Breast epithelium (tissue), 4 donors: Measurements from ENCODE around the gene KCNG1. TPM values are rescaled to one million over a fixed set of nuclear protein-coding genes. Genes with fewer than 3 reads are reported as not detected.

Source experiments
- DNase-seq, 2 donors: peaks; one replicate each; pipeline ENCODE4 v3.0.0-alpha.2; 2019; ENCODE audit warnings: low spot score in 2 of 2
- H3K27ac ChIP-seq, 2 donors: fragments of 200-600 bp; sonication (generic) in 1 of 2; one replicate each; pipeline ENCODE4 v1.5.1; 2016 to 2019; ENCODE audit warnings: mild to moderate bottlenecking in 1 of 2
- H3K27me3 ChIP-seq, 2 donors: fragments of 200-600 bp; sonication (generic) in 1 of 2; one replicate each; pipeline versions ENCODE4 v1.5.1 to v1.6.0; 2017 to 2019; ENCODE audit warnings: control low read depth in 1 of 2, mild to moderate bottlenecking in 1 of 2
- H3K36me3 ChIP-seq: fragments of 200-600 bp; one replicate; pipeline ENCODE4 v1.5.1; 2019
- H3K4me1 ChIP-seq, 2 donors: fragments of 200-600 bp; sonication (generic); one replicate each; pipeline ENCODE4 v1.5.1; 2016 to 2019; ENCODE audit warnings: control low read depth in 1 of 2
- H3K4me3 ChIP-seq, 3 donors: fragments of 200-600 bp; sonication (generic); 1 replicate in 2 of 3; 2 replicates in 1 of 3; pipeline ENCODE4 v1.5.1; 2016 to 2019; ENCODE audit warnings: mild to moderate bottlenecking in 3 of 3, moderate library complexity in 2 of 3
- H3K9me3 ChIP-seq, 2 donors: fragments of 200-600 bp; sonication (generic) in 1 of 2; one replicate each; pipeline ENCODE4 v1.5.1; 2016 to 2019; ENCODE audit warnings: control low read depth in 1 of 2
- POLR2A ChIP-seq: fragments of 450-650 bp; IDR thresholded peaks from one replicate; pipeline ENCODE4 v1.6.1; 2016; ENCODE audit warnings: antibody characterized with exemption, mild to moderate bottlenecking, moderate library complexity
- POLR2AphosphoS5 ChIP-seq, 3 donors: sonication (generic); formaldehyde crosslinking; IDR thresholded peaks; one replicate each; pipeline ENCODE4 v1.6.1; 2017; ENCODE audit warnings: antibody characterized with exemption in 3 of 3
- intact Hi-C: fragments of 100-400 bp; cut with DNase I; formaldehyde crosslinking; loops from one replicate; pipeline ENCODE4 v1.15.1; 2023; ENCODE audit warnings: low total_unique reads
- total RNA-seq, 3 donors: library from RNA; depleted of rRNA; stranded (reverse); fragments of >200 nt; gene quantifications; one replicate each; pipeline ENCODE4 v1.1.0, GENCODE V29; 2016
- TF ChIP-seq, protein P1 (sequence below), 3 donors: fragments of 450-650 bp; IDR thresholded peaks; one replicate each; pipeline ENCODE4 v1.5.1; 2016 to 2017; ENCODE audit warnings: antibody characterized with exemption in 3 of 3, mild to moderate bottlenecking in 3 of 3, moderate library complexity in 3 of 3

KCNG1 gene
- total RNA-seq, 3 donors from 2014 or later: 1.3 to 7.0 TPM; not detected in 1

GRCh38 chr20:51023617-51024155 is 779 bp upstream of the KCNG1 start:
- Histone ChIP-seq H3K36me3 (no peaks in the 10 kb centered on the region), H3K4me3 (peak overlapping the region; percentile 30 to 70 (median 59)), H3K27ac (no peak overlapping the region), H3K4me1 (peaks cover 0 to 3% of the 10 kb centered on the region in 2 donors), H3K9me3 (no peaks in the 10 kb centered on the region), H3K27me3 (peaks cover 0 to 53% of the 10 kb centered on the region in 2 donors)
- TF ChIP-seq POLR2AphosphoS5 (IDR thresholded peaks at IDR 0.05) (no peak), POLR2A (no peak)
- TF ChIP-seq, protein P1, sequence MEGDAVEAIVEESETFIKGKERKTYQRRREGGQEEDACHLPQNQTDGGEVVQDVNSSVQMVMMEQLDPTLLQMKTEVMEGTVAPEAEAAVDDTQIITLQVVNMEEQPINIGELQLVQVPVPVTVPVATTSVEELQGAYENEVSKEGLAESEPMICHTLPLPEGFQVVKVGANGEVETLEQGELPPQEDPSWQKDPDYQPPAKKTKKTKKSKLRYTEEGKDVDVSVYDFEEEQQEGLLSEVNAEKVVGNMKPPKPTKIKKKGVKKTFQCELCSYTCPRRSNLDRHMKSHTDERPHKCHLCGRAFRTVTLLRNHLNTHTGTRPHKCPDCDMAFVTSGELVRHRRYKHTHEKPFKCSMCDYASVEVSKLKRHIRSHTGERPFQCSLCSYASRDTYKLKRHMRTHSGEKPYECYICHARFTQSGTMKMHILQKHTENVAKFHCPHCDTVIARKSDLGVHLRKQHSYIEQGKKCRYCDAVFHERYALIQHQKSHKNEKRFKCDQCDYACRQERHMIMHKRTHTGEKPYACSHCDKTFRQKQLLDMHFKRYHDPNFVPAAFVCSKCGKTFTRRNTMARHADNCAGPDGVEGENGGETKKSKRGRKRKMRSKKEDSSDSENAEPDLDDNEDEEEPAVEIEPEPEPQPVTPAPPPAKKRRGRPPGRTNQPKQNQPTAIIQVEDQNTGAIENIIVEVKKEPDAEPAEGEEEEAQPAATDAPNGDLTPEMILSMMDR (IDR thresholded peaks at IDR 0.05): no peak
- no peak for DNase-seq
- intact Hi-C loops: no loop called here

GRCh38 chr20:51022227-51022802 is 592 bp downstream of the KCNG1 start:
- peaks cover 0 to 3% of the 10 kb centered on the region in 2 donors for H3K4me1 ChIP-seq
- DNase-seq: no peak
- peaks cover 0 to 40% of the 10 kb centered on the region in 2 donors for H3K27me3 ChIP-seq
- peak overlapping the region; percentile 30 to 70 (median 59) for H3K4me3 ChIP-seq
- no peaks in the 10 kb centered on the region for H3K36me3 ChIP-seq
- peak overlapping the region in 1 of 2 donors; percentile 32 for H3K27ac ChIP-seq
- intact Hi-C loops: no loop called here
- TF ChIP-seq POLR2A (no peak), POLR2AphosphoS5 (IDR thresholded peaks at IDR 0.05) (no peak)
- TF ChIP-seq, protein P1 (IDR thresholded peaks at IDR 0.05): no peak
- H3K9me3 ChIP-seq: no peaks in the 10 kb centered on the region

DNA sequence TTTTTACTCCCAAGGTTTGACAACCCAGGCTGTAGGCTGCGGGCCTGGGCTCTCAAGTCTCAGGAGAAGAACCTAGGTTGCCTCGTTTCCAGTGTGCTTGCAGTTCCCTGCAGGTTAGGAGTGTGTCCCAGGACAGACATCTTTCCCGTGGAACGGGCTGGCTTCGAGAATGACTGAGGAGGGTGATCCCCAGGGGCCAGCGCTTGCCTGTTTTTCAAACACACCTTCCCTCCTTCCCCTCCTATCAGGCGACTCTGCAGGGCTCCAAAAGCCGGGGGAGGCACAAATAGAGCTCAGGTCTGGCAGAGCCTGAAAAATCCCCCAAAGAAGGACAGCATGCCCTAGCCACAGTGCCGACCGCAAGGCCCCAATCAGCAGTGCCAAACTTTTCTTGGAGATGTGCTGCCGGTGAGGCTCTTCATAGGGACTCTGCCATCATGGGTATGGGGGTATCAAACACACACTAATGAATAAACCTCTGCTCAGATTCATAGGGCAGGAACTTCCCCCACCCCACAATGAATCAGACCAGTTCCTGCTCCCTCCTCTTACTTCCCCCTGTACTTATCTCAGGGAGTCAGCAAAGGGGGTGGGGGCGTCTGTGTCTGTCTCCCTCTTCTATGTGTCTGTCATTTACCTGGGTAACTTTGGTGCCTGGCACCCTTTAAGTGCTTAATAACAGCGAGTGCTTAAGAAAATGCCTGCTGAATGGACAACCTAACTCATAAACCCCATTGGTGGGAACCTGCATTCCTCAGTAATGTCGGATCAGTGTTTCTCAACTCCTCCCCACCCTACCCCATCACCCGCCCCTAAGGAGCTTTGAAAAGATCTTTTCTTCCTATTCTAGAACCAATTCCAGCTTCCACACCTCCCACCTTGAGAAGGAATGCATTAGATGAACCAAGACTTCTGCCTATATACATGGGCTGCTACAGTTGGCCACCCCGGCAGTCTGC is 1.6 kb downstream of the KCNG1 start:
- Histone ChIP-seq H3K9me3 (no peaks in the 10 kb centered on the region), H3K4me1 (peaks cover 0 to 3% of the 10 kb centered on the region in 2 donors), H3K27me3 (peaks cover 0 to 34% of the 10 kb centered on the region in 2 donors), H3K27ac (no peak overlapping the region), H3K4me3 (no peak overlapping the region), H3K36me3 (no peaks in the 10 kb centered on the region)
- no peak for DNase-seq
- intact Hi-C loops: no loop called here
- TF ChIP-seq, protein P1 (IDR thresholded peaks at IDR 0.05): no peak
- TF ChIP-seq POLR2A: no peak

GRCh38 chr20:51020657-51021056 is 2.2 kb downstream of the KCNG1 start:
- H3K27ac ChIP-seq: no peak overlapping the region

More at GRCh38 chr20:51020657-51021056, 2.2 kb downstream of the KCNG1 start:
- intact Hi-C loops: no loop called here
- Histone ChIP-seq H3K9me3 (no peaks in the 10 kb centered on the region), H3K4me1 (peaks cover 0 to 3% of the 10 kb centered on the region in 2 donors), H3K27me3 (peaks cover 0 to 31% of the 10 kb centered on the region in 2 donors), H3K36me3 (no peaks in the 10 kb centered on the region), H3K4me3 (no peak overlapping the region)
- TF ChIP-seq POLR2AphosphoS5 (IDR thresholded peaks at IDR 0.05) (no peak), POLR2A (no peak)
- TF ChIP-seq, protein P1 (IDR thresholded peaks at IDR 0.05): no peak
- DNase-seq: no peak
